ENCODE measurements around the gene EDIL3. TPM values are rescaled to one million over a fixed set of nuclear protein-coding genes. Genes with fewer than 3 reads are reported as not detected.

EDIL3 gene
- total and polyA plus RNA-seq, 2 of the 13 experiments (the other 11 are each of a cell fraction or from before 2014, with no cell fraction given) = 0.01 TPM; not detected in 1

DNA sequence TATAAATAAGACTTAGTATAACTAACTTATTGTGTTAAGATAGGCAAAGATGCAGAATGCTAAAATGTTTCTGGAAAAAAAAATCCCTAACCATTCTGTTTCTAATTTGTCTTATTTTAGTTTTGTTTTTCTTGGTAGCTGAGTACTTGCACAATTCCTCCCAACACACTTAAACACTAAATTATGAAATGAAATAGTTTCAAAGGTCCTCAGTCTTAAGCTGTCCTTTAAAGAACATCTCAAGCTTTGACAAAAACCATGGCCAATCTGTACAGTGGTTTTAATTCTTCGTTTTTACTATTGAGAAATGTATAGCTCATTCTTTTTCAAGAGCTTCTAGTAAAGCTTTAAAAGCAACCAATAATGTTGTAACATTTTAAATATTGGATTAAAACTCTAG, 171.5 kb downstream of the EDIL3 start (continued):
- no peak for TF ChIP-seq MTA1 (CRISPR knock-in tag; IDR thresholded peaks at IDR 0.05; ENCODE audit: borderline replicate concordance)
- TF ChIP-seq RXRA (CRISPR knock-in tag; IDR thresholded peaks at IDR 0.05) = no peak
- no peak for TF ChIP-seq IRX3 (CRISPR knock-in tag; IDR thresholded peaks at IDR 0.05; ENCODE audit: borderline replicate concordance, low read depth)
- TF ChIP-seq CCAR2 (optimal IDR thresholded peaks at IDR 0.05; ENCODE audit: low read depth, low read length) = no peak

DNA sequence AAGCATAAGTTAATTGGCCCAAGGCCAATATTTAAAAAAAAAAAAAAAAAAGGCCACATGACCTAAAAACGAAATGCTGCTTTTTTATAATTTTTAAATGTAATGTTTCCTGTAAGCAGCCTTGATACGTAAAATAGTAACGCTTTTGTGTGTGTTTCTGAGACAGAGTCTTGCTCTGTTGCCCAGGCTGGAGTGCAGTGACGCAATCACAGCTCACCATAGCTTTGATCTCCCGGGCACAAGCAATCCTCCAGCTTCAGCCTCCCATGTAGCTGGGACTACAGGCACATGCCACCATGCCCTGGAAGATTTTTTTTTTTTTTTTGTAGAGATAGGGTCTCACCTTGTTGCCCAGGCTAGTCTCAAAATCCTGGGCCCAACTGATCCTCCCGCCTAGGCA, 179.9 kb downstream of the EDIL3 start:
- ChIA-PET POLR2A (no interaction called here), CTCF (ENCODE audit: low intra/inter-chr PET ratio, low total read pairs) (no interaction called here)
- Histone ChIP-seq H3K79me2 (ENCODE audit: insufficient read depth, low read length) (no peaks in the 10 kb centered on the region), H3K4me3 (replicated peaks in 1 of 3; ENCODE audit: insufficient read depth in 1 of 3, low read depth in 2 of 3, low read length in 3 of 3) (no peak overlapping the region), H3K27ac (ENCODE audit: extremely low read length, insufficient read depth, low read length) (no peak overlapping the region), H3K27me3 (ENCODE audit: control insufficient read depth in 1 of 2, insufficient read depth in 2 of 2, low read length in 2 of 2) (no peaks in the 10 kb centered on the region), H2AFZ (ENCODE audit: low read length) (no peak overlapping the region), H4K20me1 (ENCODE audit: insufficient read depth, low read length) (no peaks in the 10 kb centered on the region), H3K9ac (ENCODE audit: insufficient read depth, low read depth, low read length) (no peak overlapping the region), H3K9me3 (ENCODE audit: low read length) (no peaks in the 10 kb centered on the region), H3K4me2 (ENCODE audit: low read depth, low read length) (no peak overlapping the region), H3K36me3 (replicated peaks in 1 of 2; ENCODE audit: control insufficient read depth in 1 of 2, insufficient read depth in 2 of 2, low read length in 2 of 2) (no peaks in the 10 kb centered on the region), H3K4me1 (ENCODE audit: insufficient read depth, low read length) (no peaks in the 10 kb centered on the region)
- no peak for DNase-seq (ENCODE audit: low spot score)
- WGBS (ENCODE audit: low lambda C conversion rate) = 15% methylated on average over 6 of the region's 6 CpGs
- no TSS peak for BruUV-seq (replicated peaks)
- in situ Hi-C loops (cut with HindIII; ENCODE audit: extremely low pct_ligation_motif_present, low pct_unique_long_range_greater_than_20kb) (no loop called here), intact Hi-C loops (cut with micrococcal nuclease; ENCODE audit: unreplicated experiment) (no loop called here)
- no peak for ATAC-seq
- TF ChIP-seq ZFP62 (CRISPR knock-in tag; IDR thresholded peaks at IDR 0.05) (no peak), PAF1 (CRISPR knock-in tag; IDR thresholded peaks at IDR 0.05) (no peak), CEBPB (IDR thresholded peaks at IDR 0.05; ENCODE audit: borderline replicate concordance, low read depth, low read length) (peak; percentile 57; the same call in 1 of the 2 replicates), ZNF121 (CRISPR knock-in tag; IDR thresholded peaks at IDR 0.05) (peak; percentile 42; the same call in 1 of the 2 replicates)
- FAIRE-seq = no peak

DNA sequence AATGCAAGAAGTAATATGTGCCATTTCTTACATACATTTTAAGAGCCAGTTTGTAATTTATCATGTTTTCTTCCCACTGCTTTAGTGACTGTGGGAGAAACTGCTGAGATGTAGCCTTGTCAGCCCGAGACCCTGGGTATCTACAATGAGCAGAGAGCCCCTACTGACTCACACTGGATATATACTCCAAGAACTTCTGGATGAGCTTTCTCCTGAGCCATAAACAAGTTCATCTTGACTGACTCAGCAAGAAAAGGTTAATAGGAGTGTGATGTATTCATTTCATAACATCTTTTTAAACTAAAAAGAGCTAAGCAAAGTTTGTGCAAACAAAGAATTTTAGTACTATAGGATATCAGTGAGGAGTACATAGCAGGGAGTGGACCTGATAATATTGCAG, 182.5 kb downstream of the EDIL3 start:
- ATAC-seq (no peak), DNase-seq (ENCODE audit: low spot score) (no peak), FAIRE-seq (no peak)
- H3K79me2 ChIP-seq (ENCODE audit: insufficient read depth, low read length) = no peaks in the 10 kb centered on the region
- H3K27me3 ChIP-seq (ENCODE audit: control insufficient read depth in 1 of 2, insufficient read depth in 2 of 2, low read length in 2 of 2) = no peaks in the 10 kb centered on the region; a peak in 1 of 5 replicates
- H3K9me3 ChIP-seq (ENCODE audit: low read length) = no peaks in the 10 kb centered on the region
- H4K20me1 ChIP-seq (ENCODE audit: insufficient read depth, low read length) = no peaks in the 10 kb centered on the region
- no peak overlapping the region for H3K4me3 ChIP-seq (replicated peaks in 1 of 3; ENCODE audit: insufficient read depth in 1 of 3, low read depth in 2 of 3, low read length in 3 of 3)
- BruUV-seq (replicated peaks) = no TSS peak
- H3K4me1 ChIP-seq (ENCODE audit: insufficient read depth, low read length) = no peaks in the 10 kb centered on the region
- no peak overlapping the region for H3K9ac ChIP-seq (ENCODE audit: insufficient read depth, low read depth, low read length)
- WGBS (ENCODE audit: low lambda C conversion rate) = 0% methylated on average over 1 of the region's 1 CpG
- in situ Hi-C loops (cut with HindIII; ENCODE audit: extremely low pct_ligation_motif_present, low pct_unique_long_range_greater_than_20kb) = no loop called here
- no peak overlapping the region for H2AFZ ChIP-seq (ENCODE audit: low read length)
- intact Hi-C loops (cut with micrococcal nuclease; ENCODE audit: unreplicated experiment) = no loop called here
- ChIA-PET CTCF (ENCODE audit: low intra/inter-chr PET ratio, low total read pairs) (no interaction called here), POLR2A (no interaction called here)
- no peak overlapping the region for H3K27ac ChIP-seq (ENCODE audit: extremely low read length, insufficient read depth, low read length)
- TF ChIP-seq, protein P1, sequence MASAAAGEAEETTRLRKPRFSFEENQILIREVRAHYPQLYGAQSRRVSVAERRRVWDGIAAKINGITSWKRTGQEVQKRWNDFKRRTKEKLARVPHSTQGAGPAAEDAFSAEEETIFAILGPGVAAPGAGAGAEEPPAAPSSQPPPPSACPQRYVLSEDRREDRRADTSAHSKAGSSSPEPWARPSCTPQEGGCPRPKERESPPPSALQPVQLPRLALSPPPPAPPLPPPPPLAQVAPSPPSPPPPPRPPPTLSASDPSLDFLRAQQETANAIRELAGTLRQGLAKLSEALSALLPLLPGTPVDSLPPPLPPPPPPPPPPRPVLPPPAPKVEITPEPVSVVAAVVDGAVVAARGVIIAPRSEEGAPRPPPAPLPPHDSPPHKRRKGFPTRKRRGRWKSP (CRISPR knock-in tag; IDR thresholded peaks at IDR 0.05) = no peak
- TF ChIP-seq GABPB1 (CRISPR knock-in tag; IDR thresholded peaks at IDR 0.05) (no peak), ZNF484 (CRISPR knock-in tag; IDR thresholded peaks at IDR 0.05; ENCODE audit: borderline replicate concordance, low read depth) (no peak), ZMYM2 (CRISPR knock-in tag; IDR thresholded peaks at IDR 0.05) (no peak), ZKSCAN8 (CRISPR knock-in tag; IDR thresholded peaks at IDR 0.05; ENCODE audit: borderline replicate concordance) (no peak), CBX5 (CRISPR knock-in tag; IDR thresholded peaks at IDR 0.05; ENCODE audit: borderline replicate concordance) (no peak), YEATS4 (CRISPR knock-in tag; IDR thresholded peaks at IDR 0.05; ENCODE audit: borderline replicate concordance) (no peak)
- H3K4me2 ChIP-seq (ENCODE audit: low read depth, low read length) = no peak overlapping the region
- H3K36me3 ChIP-seq (replicated peaks in 1 of 2; ENCODE audit: control insufficient read depth in 1 of 2, insufficient read depth in 2 of 2, low read length in 2 of 2) = no peaks in the 10 kb centered on the region

All from HepG2 (cell line).